HCT116 (cell line): ENCODE measurements around the gene PXDN. TPM values are rescaled to one million over a fixed set of nuclear protein-coding genes. Genes with fewer than 3 reads are reported as not detected.

Experiments
- ATAC-seq: fragments of 200-7000 bp; cut with Tn5 transposase; 2 replicates; pipeline ENCODE4 v1.9.1; 2020; ENCODE audit warnings: mild to moderate bottlenecking, moderate library complexity
- BruUV-seq: library from RNA; stranded (reverse); fragments of 400-500 nt; replicated peaks from 2 replicates; lab custom pipeline; 2021; lab: Mats Ljungman, UMichigan
- CTCF ChIA-PET: fragments of 300-600 bp; sonication (Branson Sonifier 250); formaldehyde crosslinking; loops from one replicate; lab custom pipeline; 2021; ENCODE audit warnings: antibody characterized with exemption; lab: Charles Lee
- POLR2A ChIA-PET: fragments of 300-600, 350-600 bp; sonication (Branson Sonifier 250); formaldehyde crosslinking; loops from one replicate; lab custom pipeline; 2021; ENCODE audit warnings: antibody characterized with exemption; lab: Charles Lee
- RAD21 ChIA-PET, 2 experiments: fragments of 300-600 bp; sonication (Branson Sonifier 250); formaldehyde crosslinking; loops; one replicate each; lab custom pipeline; 2023; ENCODE audit warnings: low total read pairs in 2 of 2; ENCODE audit not compliant: uncharacterized antibody in 2 of 2, unreplicated experiment in 2 of 2, low non-redundant PET in 1 of 2; lab: Charles Lee
- DNase-seq: peaks from one replicate; pipeline ENCODE4 v3.0.0-alpha.2; 2010; ENCODE audit warnings: low read depth, low spot score
- H2AFZ ChIP-seq: fragments of 200-600 bp; shearing (Covaris generic), sonication (generic); 2 replicates; pipeline ENCODE4 v1.6.1; 2017; ENCODE audit warnings: low read depth, mixed run types, mixed read lengths, antibody characterized with exemption, low read length; ENCODE audit not compliant: poor library complexity, severe bottlenecking
- H3K27ac ChIP-seq: 2 replicates; pipeline ENCODE4 v1.5.1; 2012; ENCODE audit warnings: low read depth, low read length
- H3K27me3 ChIP-seq: fragments of 200-600 bp; sonication (generic); 2 replicates; pipeline ENCODE4 v1.6.1; 2016; ENCODE audit warnings: mixed run types, low read length, mixed read lengths; ENCODE audit not compliant: insufficient read depth
- H3K36me3 ChIP-seq, 2 experiments: fragments of 200-500 bp in 1 of 2; fragments of 200-600 bp in 1 of 2; sonication (Bioruptor generic) in 1 of 2; sonication (generic) in 1 of 2; 2 replicates each; pipeline versions ENCODE4 v1.5.1 to v1.6.1; 2014 to 2016; ENCODE audit warnings: low read length in 2 of 2, inconsistent platforms in 1 of 2, mixed read lengths in 1 of 2, mixed run types in 1 of 2; ENCODE audit not compliant: insufficient read depth in 2 of 2, control insufficient read depth in 1 of 2
- H3K4me1 ChIP-seq, 2 experiments: fragments of 200-600 bp in 1 of 2; sonication (generic) in 1 of 2; 2 replicates each; pipeline versions ENCODE4 v1.5.1 to v1.6.1; 2012 to 2017; ENCODE audit warnings: low read length in 2 of 2, inconsistent platforms in 1 of 2, mild to moderate bottlenecking in 1 of 2, mixed read lengths in 1 of 2, mixed run types in 1 of 2, moderate library complexity in 1 of 2; ENCODE audit not compliant: insufficient read depth in 2 of 2, control insufficient read depth in 1 of 2
- H3K4me2 ChIP-seq: fragments of 200-600 bp; sonication (generic); 2 replicates; pipeline ENCODE4 v1.6.1; 2017; ENCODE audit warnings: mixed run types, low read length, mixed read lengths
- H3K4me3 ChIP-seq, 2 experiments: fragments of 200-600 bp in 1 of 2; sonication (generic) in 1 of 2; replicated peaks in 1 of 2; 2 replicates each; pipeline ENCODE4 v1.5.1; 2011 to 2016; ENCODE audit warnings: low read length in 2 of 2, control low read depth in 1 of 2, low read depth in 1 of 2, mild to moderate bottlenecking in 1 of 2, mixed read lengths in 1 of 2, mixed run types in 1 of 2
- H3K79me2 ChIP-seq: fragments of 200-600 bp; sonication (generic); 2 replicates; pipeline ENCODE4 v1.6.1; 2017; ENCODE audit warnings: mild to moderate bottlenecking, mixed run types, low read length, moderate library complexity, mixed read lengths; ENCODE audit not compliant: insufficient read depth
- H3K9ac ChIP-seq: fragments of 200-600 bp; sonication (generic); 2 replicates; pipeline ENCODE4 v1.6.1; 2016; ENCODE audit warnings: low read length, mixed read lengths
- H3K9me2 ChIP-seq: fragments of 200-600 bp; sonication (generic), shearing (Covaris generic); 2 replicates; pipeline ENCODE4 v1.6.1; 2017; ENCODE audit warnings: mixed run types, mild to moderate bottlenecking, moderate library complexity; ENCODE audit not compliant: insufficient read depth
- H3K9me3 ChIP-seq, 2 experiments: fragments of 200-500 bp in 1 of 2; fragments of 200-600 bp in 1 of 2; sonication (Bioruptor generic) in 1 of 2; sonication (generic) in 1 of 2; 2 replicates each; pipeline ENCODE4 v1.6.1; 2014 to 2017; ENCODE audit warnings: low read length in 2 of 2, mixed read lengths in 2 of 2, inconsistent platforms in 1 of 2, low read depth in 1 of 2, mild to moderate bottlenecking in 1 of 2, mixed run types in 1 of 2, moderate library complexity in 1 of 2; ENCODE audit not compliant: control insufficient read depth in 1 of 2, insufficient read depth in 1 of 2
- H4K20me1 ChIP-seq: fragments of 200-600 bp; sonication (generic), shearing (Covaris generic); 2 replicates; pipeline ENCODE4 v1.6.1; 2017; ENCODE audit warnings: mixed run types, mild to moderate bottlenecking, moderate library complexity; ENCODE audit not compliant: insufficient read depth
- CBX3 ChIP-seq: IDR thresholded peaks from 2 replicates; pipeline ENCODE4 v1.6.1; 2012; ENCODE audit warnings: low read depth
- CEBPB ChIP-seq: IDR thresholded peaks from 2 replicates; pipeline ENCODE4 v1.6.1; 2012; ENCODE audit warnings: low read depth
- EGR1 ChIP-seq: IDR thresholded peaks from 2 replicates; pipeline ENCODE4 v1.6.1; 2012; ENCODE audit warnings: low read depth
- EZH2phosphoT487 ChIP-seq: fragments of 200-600 bp; IDR thresholded peaks from 2 replicates; pipeline ENCODE4 v1.6.1; 2018; ENCODE audit warnings: antibody characterized with exemption, borderline replicate concordance
- FOSL1 ChIP-seq: IDR thresholded peaks from 2 replicates; pipeline ENCODE4 v1.6.1; 2012; ENCODE audit warnings: low read depth
- JUND ChIP-seq: IDR thresholded peaks from 2 replicates; pipeline ENCODE4 v1.6.1; 2012
- POLR2A ChIP-seq: IDR thresholded peaks from 2 replicates; pipeline ENCODE4 v1.7.0; 2011; ENCODE audit warnings: borderline replicate concordance; ENCODE audit not compliant: insufficient read depth, insufficient read length; ENCODE audit errors: extremely low read depth
- RAD21 ChIP-seq: IDR thresholded peaks from 2 replicates; pipeline ENCODE4 v1.6.1; 2012; ENCODE audit warnings: low read depth, mild to moderate bottlenecking
- SRF ChIP-seq: IDR thresholded peaks from 2 replicates; pipeline ENCODE4 v1.6.1; 2012; ENCODE audit warnings: low read depth
- TCF7L2 ChIP-seq: IDR thresholded peaks from 2 replicates; pipeline ENCODE4 v1.7.0; 2011; ENCODE audit warnings: borderline replicate concordance, inconsistent platforms; ENCODE audit not compliant: insufficient read depth, insufficient read length; ENCODE audit errors: extremely low read depth
- ZNF274 ChIP-seq: fragments of 200-500 bp; sonication (Bioruptor generic); IDR thresholded peaks from 2 replicates; pipeline ENCODE4 v1.6.1; 2014; ENCODE audit warnings: mild to moderate bottlenecking, low read depth, low read length, inconsistent platforms
- intact Hi-C: fragments of 100-400 bp; cut with micrococcal nuclease; formaldehyde crosslinking; loops from 2 replicates; pipeline ENCODE4 v1.10.0; 2022
- total RNA-seq: library from RNA; stranded (reverse); gene quantifications from one replicate; pipeline ENCODE4 v1.2.1, GENCODE V29; 2021; ENCODE audit not compliant: unreplicated experiment
- TF ChIP-seq, protein P1 (sequence below), 3 experiments: fragments of 200-600 bp in 1 of 3; sonication (generic) in 1 of 3; IDR thresholded peaks in 2 of 3; conservative IDR thresholded peaks in 1 of 3; 2 replicates each; pipeline ENCODE4 v1.5.1; 2012 to 2017; ENCODE audit warnings: low read depth in 2 of 3, low read length in 2 of 3, antibody characterized with exemption in 1 of 3, borderline replicate concordance in 1 of 3, control low read depth in 1 of 3, mild to moderate bottlenecking in 1 of 3, mixed read lengths in 1 of 3, mixed run types in 1 of 3, moderate library complexity in 1 of 3; ENCODE audit not compliant: insufficient read depth in 1 of 3
- TF ChIP-seq, protein P2 (sequence below): IDR thresholded peaks from 2 replicates; pipeline ENCODE4 v1.6.1; 2012

PXDN gene
- total RNA-seq, 1 experiment from 2014 or later = 10.7 TPM

DNA sequence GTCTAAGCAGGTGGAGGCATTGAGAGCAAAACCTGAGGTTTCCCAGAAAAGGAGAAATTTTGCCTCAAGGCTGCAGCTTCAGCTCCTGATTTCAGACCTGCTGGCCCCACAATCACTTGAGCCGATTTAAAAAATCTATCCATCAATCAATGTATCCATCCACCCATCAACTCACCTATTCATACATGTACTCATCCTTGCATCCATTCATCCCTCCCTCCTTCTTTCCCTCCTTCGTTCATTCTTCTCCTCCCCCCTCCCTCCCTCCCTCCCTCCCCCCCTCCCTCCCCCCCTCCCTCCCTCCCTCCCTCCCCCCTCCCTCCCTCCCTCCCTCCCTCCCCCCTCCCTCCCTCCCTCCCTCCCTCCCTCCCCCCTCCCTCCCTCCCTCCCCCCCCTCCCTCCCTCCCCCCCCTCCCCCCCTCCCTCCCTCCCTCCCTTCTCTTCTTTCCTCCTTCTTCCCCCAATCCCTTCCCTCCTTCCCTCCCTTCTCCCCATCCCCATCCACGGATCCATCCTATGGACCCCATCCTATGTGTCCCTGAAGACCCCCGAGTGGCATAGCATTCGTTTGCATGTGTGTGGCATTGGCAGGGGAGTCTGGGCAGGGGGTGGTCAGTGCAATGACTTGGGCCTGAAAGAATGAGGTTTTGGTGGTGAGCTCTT, 6.1 kb upstream of the PXDN start:
- H3K9me2 ChIP-seq = no peaks in the 10 kb centered on the region
- no peaks in the 10 kb centered on the region for H4K20me1 ChIP-seq
- no peaks in the 10 kb centered on the region; a peak in 1 of 4 replicates for H3K4me1 ChIP-seq
- H3K9me3 ChIP-seq = no peaks in the 10 kb centered on the region
- TF ChIP-seq CBX3 = no peak
- no peak for TF ChIP-seq SRF
- TF ChIP-seq FOSL1 = no peak
- no peak for TF ChIP-seq TCF7L2
- TF ChIP-seq, protein P1, sequence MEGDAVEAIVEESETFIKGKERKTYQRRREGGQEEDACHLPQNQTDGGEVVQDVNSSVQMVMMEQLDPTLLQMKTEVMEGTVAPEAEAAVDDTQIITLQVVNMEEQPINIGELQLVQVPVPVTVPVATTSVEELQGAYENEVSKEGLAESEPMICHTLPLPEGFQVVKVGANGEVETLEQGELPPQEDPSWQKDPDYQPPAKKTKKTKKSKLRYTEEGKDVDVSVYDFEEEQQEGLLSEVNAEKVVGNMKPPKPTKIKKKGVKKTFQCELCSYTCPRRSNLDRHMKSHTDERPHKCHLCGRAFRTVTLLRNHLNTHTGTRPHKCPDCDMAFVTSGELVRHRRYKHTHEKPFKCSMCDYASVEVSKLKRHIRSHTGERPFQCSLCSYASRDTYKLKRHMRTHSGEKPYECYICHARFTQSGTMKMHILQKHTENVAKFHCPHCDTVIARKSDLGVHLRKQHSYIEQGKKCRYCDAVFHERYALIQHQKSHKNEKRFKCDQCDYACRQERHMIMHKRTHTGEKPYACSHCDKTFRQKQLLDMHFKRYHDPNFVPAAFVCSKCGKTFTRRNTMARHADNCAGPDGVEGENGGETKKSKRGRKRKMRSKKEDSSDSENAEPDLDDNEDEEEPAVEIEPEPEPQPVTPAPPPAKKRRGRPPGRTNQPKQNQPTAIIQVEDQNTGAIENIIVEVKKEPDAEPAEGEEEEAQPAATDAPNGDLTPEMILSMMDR (IDR thresholded peaks at IDR 0.05 in 2 of 3, conservative IDR thresholded peaks at IDR 0.05 in 1 of 3; ENCODE audit: borderline replicate concordance in 1 of 3, insufficient read depth in 1 of 3, low read depth in 2 of 3, low read length in 2 of 3) = no peak
- no peak for TF ChIP-seq RAD21
- TF ChIP-seq, protein P2, sequence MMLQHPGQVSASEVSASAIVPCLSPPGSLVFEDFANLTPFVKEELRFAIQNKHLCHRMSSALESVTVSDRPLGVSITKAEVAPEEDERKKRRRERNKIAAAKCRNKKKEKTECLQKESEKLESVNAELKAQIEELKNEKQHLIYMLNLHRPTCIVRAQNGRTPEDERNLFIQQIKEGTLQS = no peak
- no peak for TF ChIP-seq POLR2A
- TF ChIP-seq JUND = no peak
- TF ChIP-seq EZH2phosphoT487 = no peak
- no peak for TF ChIP-seq ZNF274
- TF ChIP-seq EGR1 = no peak
- TF ChIP-seq CEBPB = no peak
- intact Hi-C loops = loop anchor here (2.0 to 5.0 kb wide), 2 partner anchors 18 to 158 kb away; no protein-coding TSS in a partner anchor
- no peak overlapping the region; the same call in 1 of the 2 replicates for H3K4me2 ChIP-seq
- ChIA-PET RAD21 (interaction anchor here in 1 of 2 experiments (0.6 to 1.2 kb wide), 3 partner anchors 157 to 475 kb away, joined by 3 to 7 read pairs (median 4); no protein-coding TSS in a partner anchor), POLR2A (no interaction called here), CTCF (interaction anchor here (0.7 to 1.9 kb wide), 9 partner anchors 9 to 200 kb away, joined by 3 to 15 read pairs (median 3); no protein-coding TSS in a partner anchor)
- H3K9ac ChIP-seq = no peak overlapping the region
- H3K27ac ChIP-seq = no peak overlapping the region
- no peaks in the 10 kb centered on the region for H3K36me3 ChIP-seq
- no TSS peak for BruUV-seq
- H3K27me3 ChIP-seq = 0 out of 2 replicates have a peak, but pooled peaks cover 6% of the 10 kb centered on the region
- ATAC-seq = peak; percentile 46
- no peak for DNase-seq
- H3K79me2 ChIP-seq = no peaks in the 10 kb centered on the region
- no peak overlapping the region for H2AFZ ChIP-seq
- no peak overlapping the region for H3K4me3 ChIP-seq
